ENCODE results near the gene PRCD.

- TF ChIP-seq, protein P1, sequence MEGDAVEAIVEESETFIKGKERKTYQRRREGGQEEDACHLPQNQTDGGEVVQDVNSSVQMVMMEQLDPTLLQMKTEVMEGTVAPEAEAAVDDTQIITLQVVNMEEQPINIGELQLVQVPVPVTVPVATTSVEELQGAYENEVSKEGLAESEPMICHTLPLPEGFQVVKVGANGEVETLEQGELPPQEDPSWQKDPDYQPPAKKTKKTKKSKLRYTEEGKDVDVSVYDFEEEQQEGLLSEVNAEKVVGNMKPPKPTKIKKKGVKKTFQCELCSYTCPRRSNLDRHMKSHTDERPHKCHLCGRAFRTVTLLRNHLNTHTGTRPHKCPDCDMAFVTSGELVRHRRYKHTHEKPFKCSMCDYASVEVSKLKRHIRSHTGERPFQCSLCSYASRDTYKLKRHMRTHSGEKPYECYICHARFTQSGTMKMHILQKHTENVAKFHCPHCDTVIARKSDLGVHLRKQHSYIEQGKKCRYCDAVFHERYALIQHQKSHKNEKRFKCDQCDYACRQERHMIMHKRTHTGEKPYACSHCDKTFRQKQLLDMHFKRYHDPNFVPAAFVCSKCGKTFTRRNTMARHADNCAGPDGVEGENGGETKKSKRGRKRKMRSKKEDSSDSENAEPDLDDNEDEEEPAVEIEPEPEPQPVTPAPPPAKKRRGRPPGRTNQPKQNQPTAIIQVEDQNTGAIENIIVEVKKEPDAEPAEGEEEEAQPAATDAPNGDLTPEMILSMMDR (IDR thresholded peaks at IDR 0.05): peak in 1 of 4 experiments; percentile 9
- no peak for TF ChIP-seq POLR2A (IDR thresholded peaks at IDR 0.05)
Measured at GRCh38 chr17:76584427-76585032, 44.7 kb downstream of the PRCD start.
